NB4 (cell line): ENCODE measurements around the gene RFX2.

ENCODE experiments used
- DNase-seq: peaks from one replicate; pipeline ENCODE4 v3.0.0; 2010; ENCODE audit warnings: low read depth
- H3K4me3 ChIP-seq: one replicate; pipeline ENCODE4 v1.5.1; 2011; ENCODE audit warnings: mild to moderate bottlenecking, low read depth, low read length, moderate library complexity
- CTCF ChIP-seq: IDR thresholded peaks from one replicate; pipeline ENCODE4 v1.5.1; 2012; ENCODE audit warnings: low read depth, low read length
- MAX ChIP-seq: IDR thresholded peaks from 2 replicates; pipeline ENCODE4 v1.6.1; 2011; ENCODE audit warnings: low read depth, low read length
- MYC ChIP-seq: IDR thresholded peaks from 2 replicates; pipeline ENCODE4 v1.6.1; 2011; ENCODE audit warnings: low read depth, low read length
- POLR2A ChIP-seq: IDR thresholded peaks from 2 replicates; pipeline ENCODE4 v1.6.1; 2011; ENCODE audit warnings: mild to moderate bottlenecking; ENCODE audit not compliant: insufficient read length; ENCODE audit errors: extremely low read depth

Gene RFX2

GRCh38 chr19:6103217-6103644, 7.1 kb downstream of the RFX2 start:
- no peak for TF ChIP-seq MAX
- DNase-seq = no peak
- H3K4me3 ChIP-seq = no peak overlapping the region

- no peak overlapping the region for H3K4me3 ChIP-seq
- TF ChIP-seq CTCF (no peak), MAX (no peak), POLR2A (no peak), MYC (no peak)
- DNase-seq = peak; percentile 53
Measured at GRCh38 chr19:6101991-6102390, 8.3 kb downstream of the RFX2 start.

DNA sequence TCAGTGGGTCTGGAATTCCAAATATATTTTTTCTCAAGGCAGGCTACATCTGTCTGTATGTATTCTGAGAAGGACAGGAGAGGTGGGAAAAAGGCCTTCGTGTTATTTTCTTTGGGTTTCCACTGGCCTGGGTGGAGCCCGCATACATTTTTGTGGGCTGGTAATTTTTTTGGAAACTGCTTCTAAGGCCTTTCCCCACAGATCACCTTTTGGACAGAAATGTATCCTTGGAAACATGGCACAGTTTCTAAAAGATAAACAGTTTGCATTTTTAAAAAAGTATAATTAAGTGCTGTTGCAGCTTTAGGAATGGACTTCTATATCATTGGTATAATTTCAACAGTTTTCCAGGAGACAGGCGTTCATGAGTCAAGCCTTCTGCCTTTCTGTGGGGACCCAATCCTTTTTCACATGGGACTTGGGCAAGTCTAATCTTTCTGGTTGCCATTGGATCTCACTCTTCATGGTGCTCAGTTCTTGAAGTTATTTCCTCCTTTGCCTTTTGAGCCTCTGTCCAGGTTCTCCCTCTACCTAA, 8.9 kb downstream of the RFX2 start:
- TF ChIP-seq CTCF (no peak), POLR2A (no peak), MYC (no peak), MAX (no peak)
- DNase-seq = no peak
- peak overlapping the region; percentile 47 for H3K4me3 ChIP-seq

DNA sequence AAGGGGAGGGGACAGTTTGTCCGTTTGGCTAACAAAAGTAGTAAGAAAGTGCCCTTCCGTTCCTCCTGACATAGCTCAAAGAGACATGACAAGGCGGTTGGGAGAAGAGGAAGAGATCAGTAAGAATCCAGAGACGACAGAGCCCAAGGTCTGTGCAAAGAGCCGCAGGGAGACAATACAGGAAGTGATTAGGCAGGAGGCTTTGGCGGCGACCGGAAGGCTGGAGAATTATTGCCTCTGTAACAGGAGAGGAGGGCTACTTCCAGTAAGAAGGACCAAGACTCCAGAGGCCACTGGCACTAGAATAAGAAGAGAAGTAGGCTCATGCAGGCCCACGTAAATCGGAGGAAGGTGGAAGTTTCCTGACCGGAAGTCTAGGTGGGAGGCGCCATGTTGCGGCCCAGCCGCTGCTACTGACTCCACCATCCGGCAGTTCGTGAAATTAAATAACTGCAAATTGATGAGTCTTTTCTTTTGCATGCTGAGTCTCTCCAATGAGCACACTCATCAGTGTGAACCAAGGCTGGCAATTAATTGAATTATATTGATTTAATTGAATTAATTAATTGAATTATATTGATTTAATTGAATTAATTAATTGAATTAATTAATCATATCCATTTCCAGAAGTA, 9.9 kb downstream of the RFX2 start:
- TF ChIP-seq MYC (peak; percentile 31), POLR2A (peak; percentile 19), CTCF (no peak), MAX (peak; percentile 40; the same call in 1 of the 2 replicates)
- DNase-seq = peak; percentile 93
- H3K4me3 ChIP-seq = peak overlapping the region; percentile 47

DNA sequence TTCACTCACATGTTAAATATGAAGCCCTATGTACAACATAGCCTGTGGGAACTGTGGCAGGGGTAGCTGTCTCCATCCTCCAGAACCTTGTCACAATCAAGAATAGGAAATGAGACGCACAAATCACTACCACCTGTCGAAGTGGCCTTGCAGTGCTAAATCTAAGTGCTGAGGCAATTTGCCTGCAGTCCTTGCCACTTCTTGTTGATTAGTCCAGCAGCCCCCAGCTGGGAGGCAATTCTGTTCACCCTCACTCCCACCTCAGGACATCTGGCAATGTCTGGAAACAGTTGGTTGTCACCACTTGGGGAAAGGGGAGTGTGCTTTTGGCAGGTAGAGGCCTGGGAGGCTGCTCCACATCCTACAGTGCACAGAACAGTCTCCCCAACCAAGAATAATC, 10.7 kb downstream of the RFX2 start:
- peak; percentile 55 for DNase-seq
- peak overlapping the region; percentile 47 for H3K4me3 ChIP-seq
- TF ChIP-seq MYC = 0 out of 2 replicates have a peak, but pooled peaks have one; percentile 20
- no peak for TF ChIP-seq CTCF

- no peak for DNase-seq
- no peak overlapping the region for H3K4me3 ChIP-seq
- TF ChIP-seq POLR2A (no peak), MYC (no peak), CTCF (no peak), MAX (no peak)
Measured at GRCh38 chr19:6099033-6099432, 11.3 kb downstream of the RFX2 start.
